Measurements from ENCODE around the gene ADAMTS2.

DNA sequence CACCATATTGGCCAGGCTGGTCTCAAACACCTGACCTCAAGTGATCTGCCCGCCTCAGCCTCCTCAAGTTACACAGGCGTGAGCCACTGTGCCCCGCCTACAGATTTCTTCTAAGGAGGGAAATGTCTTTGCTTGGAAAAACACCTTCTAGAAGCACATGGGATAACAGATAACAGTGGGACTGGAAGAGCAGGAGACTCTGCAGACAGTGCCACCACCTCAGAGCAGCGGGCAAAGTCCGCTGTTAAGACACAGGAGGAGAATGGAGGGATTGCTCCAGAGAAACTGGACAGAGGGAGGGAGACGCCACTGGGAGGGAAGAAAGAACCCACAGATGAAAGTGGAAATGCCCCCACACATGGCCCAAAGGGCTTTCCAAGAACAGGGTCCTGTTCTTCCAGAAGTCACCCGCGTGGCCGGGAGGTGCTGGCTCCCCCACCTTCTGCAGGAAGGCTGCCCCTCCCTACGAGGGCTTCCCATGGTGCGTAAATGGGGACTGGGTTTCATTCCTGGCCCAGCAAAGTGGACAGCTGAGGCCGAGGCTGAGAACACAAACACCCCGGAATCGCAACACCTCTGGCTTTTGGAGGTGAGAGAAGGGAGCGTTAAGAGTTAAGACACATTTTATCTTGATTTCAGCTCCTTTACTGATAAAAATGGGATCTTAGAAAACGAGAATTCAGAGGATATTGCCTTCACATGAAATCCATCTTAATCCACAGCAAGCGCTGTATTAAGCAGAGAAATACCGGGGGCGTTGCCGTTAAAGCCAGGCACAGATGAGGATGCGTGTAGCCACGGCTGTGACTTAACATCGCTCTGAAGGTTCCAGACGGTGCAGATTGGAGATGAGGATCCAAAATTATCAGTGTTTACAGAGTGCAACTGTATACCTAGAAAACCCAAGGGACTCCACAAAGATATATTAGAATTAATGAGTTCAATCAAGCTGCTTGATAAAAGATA is 11.2 kb downstream of the ADAMTS2 start:
- TF ChIP-seq, protein P1, sequence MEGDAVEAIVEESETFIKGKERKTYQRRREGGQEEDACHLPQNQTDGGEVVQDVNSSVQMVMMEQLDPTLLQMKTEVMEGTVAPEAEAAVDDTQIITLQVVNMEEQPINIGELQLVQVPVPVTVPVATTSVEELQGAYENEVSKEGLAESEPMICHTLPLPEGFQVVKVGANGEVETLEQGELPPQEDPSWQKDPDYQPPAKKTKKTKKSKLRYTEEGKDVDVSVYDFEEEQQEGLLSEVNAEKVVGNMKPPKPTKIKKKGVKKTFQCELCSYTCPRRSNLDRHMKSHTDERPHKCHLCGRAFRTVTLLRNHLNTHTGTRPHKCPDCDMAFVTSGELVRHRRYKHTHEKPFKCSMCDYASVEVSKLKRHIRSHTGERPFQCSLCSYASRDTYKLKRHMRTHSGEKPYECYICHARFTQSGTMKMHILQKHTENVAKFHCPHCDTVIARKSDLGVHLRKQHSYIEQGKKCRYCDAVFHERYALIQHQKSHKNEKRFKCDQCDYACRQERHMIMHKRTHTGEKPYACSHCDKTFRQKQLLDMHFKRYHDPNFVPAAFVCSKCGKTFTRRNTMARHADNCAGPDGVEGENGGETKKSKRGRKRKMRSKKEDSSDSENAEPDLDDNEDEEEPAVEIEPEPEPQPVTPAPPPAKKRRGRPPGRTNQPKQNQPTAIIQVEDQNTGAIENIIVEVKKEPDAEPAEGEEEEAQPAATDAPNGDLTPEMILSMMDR (IDR thresholded peaks at IDR 0.05; ENCODE audit: low read length), result no peak
- TF ChIP-seq EZH2 (IDR thresholded peaks at IDR 0.05; ENCODE audit: borderline replicate concordance, low read length), result no peak

Measured in OCI-LY1 (cell line).